Mucosa of gallbladder (tissue), 1 donor: ENCODE data around the gene THADA. TPM values are rescaled to one million over a fixed set of nuclear protein-coding genes. Genes with fewer than 3 reads are reported as not detected.
A peak's percentile ranks its signal among the peaks of the same experiment; 100 is the strongest.

Experiments
- DNase-seq: peaks from one replicate; pipeline ENCODE4 v3.0.0-alpha.2; 2020; ENCODE audit warnings: low spot score
- total RNA-seq: library from RNA; stranded (reverse); gene quantifications from one replicate; pipeline ENCODE4 v1.2.1, GENCODE V29; 2021
- donor health status: DM: no; HTN: no; CAD: no.

THADA gene
- total RNA-seq, 1 donor from 2014 or later, result 35.9 TPM

- DNase-seq, result no peak
These were observed 347.2 kb downstream of the THADA start for GRCh38 chr2:43248621-43249020.

DNA sequence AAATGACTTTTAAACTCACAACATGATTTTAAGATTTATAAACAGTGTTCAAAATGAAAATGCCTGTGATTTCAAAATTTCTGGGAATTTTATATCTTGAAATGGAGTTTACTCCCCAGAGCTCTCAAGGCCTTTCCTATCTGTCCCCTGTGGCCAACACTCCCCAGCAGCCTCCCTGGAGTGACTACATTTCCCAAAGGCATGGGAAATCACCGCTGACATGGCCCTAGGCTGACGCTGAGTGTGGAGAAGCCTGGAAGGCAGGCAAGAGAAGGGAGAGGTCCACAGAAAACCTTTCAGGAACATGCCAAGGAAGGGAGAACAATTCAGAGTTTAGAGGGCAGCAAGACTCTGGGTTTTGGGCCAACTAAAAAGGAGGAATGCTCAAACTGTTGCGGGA, 349.2 kb downstream of the THADA start:
- DNase-seq, result no peak

DNA sequence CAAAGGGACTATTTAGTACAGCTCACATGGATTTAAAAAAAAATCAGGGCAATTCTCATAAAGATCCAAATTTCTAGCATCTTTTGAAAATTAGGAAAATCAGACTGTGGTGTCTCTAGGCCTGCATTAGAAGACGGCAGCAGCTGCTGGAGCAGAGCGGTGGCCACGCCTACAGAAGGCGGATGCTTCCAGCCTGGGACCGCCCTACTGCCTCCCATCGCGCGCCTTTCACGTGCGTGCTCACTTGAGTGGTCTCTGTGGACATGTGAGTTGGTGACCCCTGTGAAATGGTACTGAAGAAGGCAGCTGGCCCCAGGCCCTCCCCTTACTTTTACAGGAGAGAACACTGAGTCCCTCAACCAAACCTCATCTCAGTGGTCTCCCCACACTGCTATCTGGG, 354.3 kb downstream of the THADA start:
- DNase-seq, result no peak

DNA sequence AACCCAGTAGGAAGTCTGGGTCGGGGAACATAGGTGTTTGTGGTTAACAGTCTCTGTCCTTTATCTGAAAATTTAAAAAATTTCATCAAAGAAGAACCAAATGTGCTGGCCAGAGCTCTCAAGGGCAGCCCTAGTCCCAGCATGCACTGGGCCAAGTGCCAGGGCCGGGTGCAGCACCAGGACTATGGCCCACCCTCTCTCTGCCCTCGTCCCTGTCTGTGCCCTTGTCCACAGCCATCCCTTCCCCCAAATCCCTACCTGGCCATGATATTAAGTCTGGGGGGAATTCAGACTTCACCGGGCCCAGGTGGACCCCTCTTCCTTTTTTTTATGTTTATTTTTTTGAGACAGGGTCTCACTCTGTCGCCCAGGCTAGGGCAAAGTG, 355.1 kb downstream of the THADA start:
- DNase-seq, result no peak

DNA sequence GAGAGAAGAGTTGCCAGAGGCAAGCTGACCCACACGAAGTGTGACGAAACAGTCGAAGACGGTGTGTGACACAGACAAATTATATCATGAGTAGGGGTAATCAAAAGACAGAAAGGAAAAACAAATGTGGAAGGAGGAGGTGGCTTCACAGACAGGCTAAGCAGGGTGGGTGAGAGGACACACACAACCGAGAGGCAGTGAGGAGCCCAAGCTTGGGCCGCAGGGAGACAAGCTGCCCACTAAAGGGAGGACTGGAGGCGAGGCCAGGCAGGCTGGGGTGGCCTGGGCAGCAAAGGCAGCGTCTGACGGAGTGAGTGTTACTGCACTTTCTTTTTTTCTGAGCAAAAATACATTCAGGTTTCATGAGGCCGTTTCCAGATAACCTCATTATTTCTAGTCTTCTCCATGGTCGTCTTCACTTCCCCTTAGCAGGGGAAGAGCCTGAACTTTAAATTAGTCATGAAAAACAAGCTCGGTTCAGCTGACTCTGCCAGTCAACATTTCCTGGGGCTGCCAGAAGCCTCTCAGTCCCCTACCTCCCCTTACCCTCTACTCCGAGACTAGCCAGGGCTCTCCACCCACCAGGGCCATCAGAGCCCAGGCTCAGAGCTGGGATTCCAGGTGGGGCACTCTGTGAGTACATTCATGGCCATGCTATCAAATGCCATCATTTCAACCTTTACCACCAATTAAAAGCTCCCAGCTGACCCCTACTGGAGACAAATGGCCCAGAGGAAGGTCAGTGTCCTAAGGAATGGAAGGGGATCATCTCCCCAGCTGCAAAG, 355.7 kb downstream of the THADA start:
- DNase-seq, result no peak

- DNase-seq, result no peak
These were observed 357.0 kb downstream of the THADA start for GRCh38 chr2:43238813-43239212.

GRCh38 chr2:43238176-43238575, 357.7 kb downstream of the THADA start:
- DNase-seq, result no peak

GRCh38 chr2:43233218-43234212, 362.3 kb downstream of the THADA start:
- DNase-seq, result no peak

GRCh38 chr2:43230951-43231827, 364.6 kb downstream of the THADA start:
- DNase-seq, result no peak

- DNase-seq, result no peak
These were observed 365.4 kb downstream of the THADA start for GRCh38 chr2:43230351-43230885.

- DNase-seq, result no peak
These were observed 366.8 kb downstream of the THADA start for GRCh38 chr2:43228756-43229659.

GRCh38 chr2:43228321-43228751, 367.5 kb downstream of the THADA start:
- no peak for DNase-seq

DNA sequence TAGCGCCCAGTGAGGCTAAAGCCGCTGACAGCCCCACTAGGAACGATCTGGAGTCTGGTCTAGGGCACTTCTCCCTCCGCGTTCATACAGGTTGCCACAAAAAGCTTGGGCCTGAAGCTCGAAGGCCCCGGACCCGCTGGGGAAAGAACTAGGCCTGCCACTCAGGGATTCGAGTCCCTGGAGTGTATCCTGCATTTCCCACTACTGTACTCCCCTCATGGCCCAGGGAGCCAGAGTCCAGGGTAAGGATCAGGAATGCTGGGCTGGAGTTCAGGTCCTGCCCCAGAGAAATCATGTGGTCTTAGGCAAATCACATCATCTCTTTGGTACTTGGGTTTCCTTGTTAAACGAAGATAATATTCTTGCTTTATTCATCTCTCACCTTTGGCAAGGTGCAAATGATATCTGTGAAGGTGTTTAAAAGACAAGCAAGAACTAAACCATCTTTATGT, 368.0 kb downstream of the THADA start:
- DNase-seq, result no peak

- peak; percentile 96 for DNase-seq
These were observed 368.6 kb downstream of the THADA start for GRCh38 chr2:43226955-43227829.

DNA sequence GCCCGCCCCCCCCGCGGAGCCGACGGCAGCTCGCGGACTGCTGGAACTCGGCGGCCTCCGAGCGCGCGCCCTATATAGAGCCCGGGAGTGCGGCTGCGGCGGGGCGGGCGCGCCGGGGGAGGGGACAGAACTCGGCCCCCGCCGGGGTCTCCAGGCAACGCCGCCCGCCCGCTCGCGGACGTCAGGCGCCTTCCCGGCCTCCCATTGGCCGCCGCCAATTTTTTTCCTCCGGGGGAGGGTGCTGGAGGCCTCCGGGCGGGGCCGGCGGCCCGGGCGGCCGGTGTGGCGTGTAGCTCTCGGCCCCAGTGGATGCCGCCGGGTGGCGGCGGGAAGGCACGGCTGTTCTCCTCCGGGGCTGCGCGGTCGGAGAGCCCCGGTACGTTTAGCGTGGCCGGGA, 369.3 kb downstream of the THADA start, which contains the start of gene ZFP36L2:
Gene ZFP36L2 (minus strand): TSS at position 49 of the 397 bp plus-strand sequence. CDS start 291 bp downstream, outside the sequence.
- peak; percentile 96 for DNase-seq

GRCh38 chr2:43225788-43226557, 369.9 kb downstream of the THADA start:
- peak; percentile 70 for DNase-seq

GRCh38 chr2:43225093-43225787, 370.6 kb downstream of the THADA start:
- peak; percentile 61 for DNase-seq
